Upper lobe of right lung (tissue), 1 donor: ENCODE data around the gene FBN1. TPM values are rescaled to one million over a fixed set of nuclear protein-coding genes. Genes with fewer than 3 reads are reported as not detected.

ENCODE experiments used
- ATAC-seq: fragments of 200-7000 bp; cut with Tn5 transposase; one replicate; pipeline ENCODE4 v1.9.1; 2020; ENCODE audit warnings: mild to moderate bottlenecking, moderate library complexity
- DNase-seq: peaks from one replicate; pipeline ENCODE4 v3.0.0-alpha.2; 2020
- H3K27ac ChIP-seq: fragments of 200-600 bp; one replicate; pipeline ENCODE4 v1.8.0; 2022
- H3K27me3 ChIP-seq: fragments of 200-600 bp; one replicate; pipeline ENCODE4 v1.8.0; 2022; ENCODE audit warnings: mild to moderate bottlenecking
- H3K36me3 ChIP-seq: fragments of 200-600 bp; one replicate; pipeline ENCODE4 v1.8.0; 2022
- H3K4me1 ChIP-seq: fragments of 200-600 bp; one replicate; pipeline ENCODE4 v1.8.0; 2022
- H3K4me3 ChIP-seq: fragments of 200-600 bp; one replicate; pipeline ENCODE4 v1.8.0; 2022; ENCODE audit warnings: mild to moderate bottlenecking
- H3K9me3 ChIP-seq: fragments of 200-600 bp; one replicate; pipeline ENCODE4 v1.8.0; 2022
- intact Hi-C: fragments of 100-400 bp; cut with DNase I; formaldehyde crosslinking; loops from one replicate; pipeline ENCODE4 v1.11.0; 2022
- total RNA-seq: library from RNA; stranded (reverse); fragmentation: NEBNext Ultra II Directional; extraction: Animal tissue kit (Norgen Biotek cat#: 25700); gene quantifications from one replicate; pipeline ENCODE4 v1.2.1, GENCODE V29; 2021
- TF ChIP-seq, protein P1 (sequence below): fragments of 200-600 bp; IDR thresholded peaks from one replicate; pipeline ENCODE4 v1.8.0; 2022; ENCODE audit warnings: antibody characterized with exemption
- donor health status: DM: no; HTN: yes; CAD: no; lungs with severe emphysema.

FBN1 gene
- total RNA-seq, 1 donor from 2014 or later, result 46.9 TPM

DNA sequence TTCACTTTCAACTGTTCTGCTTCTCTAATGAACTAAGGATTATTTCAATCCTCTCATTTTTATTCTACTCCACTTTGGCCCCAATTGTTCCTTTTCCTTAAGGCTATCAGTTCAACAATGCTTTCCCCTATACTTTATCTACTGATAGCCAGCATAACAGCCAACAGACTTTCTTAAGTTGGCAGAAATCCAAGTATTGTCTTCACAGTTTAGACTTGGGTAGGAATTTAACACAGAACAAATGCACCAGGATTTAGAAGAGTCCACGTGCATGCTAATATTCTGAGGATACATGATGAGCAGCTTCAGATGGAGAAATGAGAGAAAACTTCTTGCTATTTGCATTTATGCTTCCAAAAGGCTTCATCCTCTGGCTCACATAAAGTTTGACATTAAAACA lies 54.8 kb downstream of the FBN1 start:
- no peak overlapping the region for H3K27ac ChIP-seq
- DNase-seq, result no peak

DNA sequence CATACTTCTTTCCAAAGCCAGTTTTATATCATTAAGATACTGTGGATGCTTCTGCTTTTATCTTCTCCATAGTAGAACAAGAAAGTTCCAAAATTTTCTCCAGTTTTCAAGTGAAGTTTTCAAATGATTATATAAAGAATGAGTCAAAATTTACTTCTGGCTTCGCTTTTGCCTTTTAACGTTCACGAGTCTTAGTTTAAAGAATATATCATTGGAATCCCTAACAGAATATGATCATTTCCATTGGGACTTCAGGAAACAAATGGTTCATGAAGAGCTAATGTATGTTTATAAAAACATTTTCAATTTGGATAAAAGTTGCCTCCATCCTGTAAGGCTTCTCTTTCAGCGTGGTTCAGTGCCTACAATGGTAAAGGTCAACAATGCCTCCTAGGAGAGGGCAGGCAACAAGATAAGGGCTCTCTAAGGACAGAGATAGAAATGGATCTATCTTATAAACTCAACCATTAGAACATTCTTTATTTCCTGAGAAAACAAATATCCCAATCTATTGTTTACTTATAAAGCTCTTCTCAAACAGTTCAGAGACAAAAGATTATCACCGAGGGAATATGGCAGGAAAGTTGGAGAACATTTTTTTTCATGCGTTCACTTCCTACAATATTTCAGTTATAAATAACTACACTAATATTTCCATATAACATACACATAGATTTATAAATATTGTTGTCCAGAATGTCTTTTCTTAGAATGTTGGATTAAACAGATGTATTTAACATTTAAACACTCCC lies 60.5 kb downstream of the FBN1 start:
- intact Hi-C loops, result no loop called here
- Histone ChIP-seq H3K4me3 (no peak overlapping the region), H3K27me3 (no peaks in the 10 kb centered on the region), H3K4me1 (no peaks in the 10 kb centered on the region), H3K36me3 (no peaks in the 10 kb centered on the region), H3K27ac (no peak overlapping the region), H3K9me3 (no peaks in the 10 kb centered on the region)
- TF ChIP-seq, protein P1, sequence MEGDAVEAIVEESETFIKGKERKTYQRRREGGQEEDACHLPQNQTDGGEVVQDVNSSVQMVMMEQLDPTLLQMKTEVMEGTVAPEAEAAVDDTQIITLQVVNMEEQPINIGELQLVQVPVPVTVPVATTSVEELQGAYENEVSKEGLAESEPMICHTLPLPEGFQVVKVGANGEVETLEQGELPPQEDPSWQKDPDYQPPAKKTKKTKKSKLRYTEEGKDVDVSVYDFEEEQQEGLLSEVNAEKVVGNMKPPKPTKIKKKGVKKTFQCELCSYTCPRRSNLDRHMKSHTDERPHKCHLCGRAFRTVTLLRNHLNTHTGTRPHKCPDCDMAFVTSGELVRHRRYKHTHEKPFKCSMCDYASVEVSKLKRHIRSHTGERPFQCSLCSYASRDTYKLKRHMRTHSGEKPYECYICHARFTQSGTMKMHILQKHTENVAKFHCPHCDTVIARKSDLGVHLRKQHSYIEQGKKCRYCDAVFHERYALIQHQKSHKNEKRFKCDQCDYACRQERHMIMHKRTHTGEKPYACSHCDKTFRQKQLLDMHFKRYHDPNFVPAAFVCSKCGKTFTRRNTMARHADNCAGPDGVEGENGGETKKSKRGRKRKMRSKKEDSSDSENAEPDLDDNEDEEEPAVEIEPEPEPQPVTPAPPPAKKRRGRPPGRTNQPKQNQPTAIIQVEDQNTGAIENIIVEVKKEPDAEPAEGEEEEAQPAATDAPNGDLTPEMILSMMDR, result no peak
- no peak for ATAC-seq
- no peak for DNase-seq

More for the DNA sequence above, 54.8 kb downstream of the FBN1 start:
- TF ChIP-seq, protein P1, result no peak
- no peaks in the 10 kb centered on the region for H3K27me3 ChIP-seq
- no peaks in the 10 kb centered on the region for H3K9me3 ChIP-seq
- H3K36me3 ChIP-seq, result no peaks in the 10 kb centered on the region
- H3K4me3 ChIP-seq, result no peak overlapping the region
- no peaks in the 10 kb centered on the region for H3K4me1 ChIP-seq
- ATAC-seq, result no peak
- intact Hi-C loops, result no loop called here

DNA sequence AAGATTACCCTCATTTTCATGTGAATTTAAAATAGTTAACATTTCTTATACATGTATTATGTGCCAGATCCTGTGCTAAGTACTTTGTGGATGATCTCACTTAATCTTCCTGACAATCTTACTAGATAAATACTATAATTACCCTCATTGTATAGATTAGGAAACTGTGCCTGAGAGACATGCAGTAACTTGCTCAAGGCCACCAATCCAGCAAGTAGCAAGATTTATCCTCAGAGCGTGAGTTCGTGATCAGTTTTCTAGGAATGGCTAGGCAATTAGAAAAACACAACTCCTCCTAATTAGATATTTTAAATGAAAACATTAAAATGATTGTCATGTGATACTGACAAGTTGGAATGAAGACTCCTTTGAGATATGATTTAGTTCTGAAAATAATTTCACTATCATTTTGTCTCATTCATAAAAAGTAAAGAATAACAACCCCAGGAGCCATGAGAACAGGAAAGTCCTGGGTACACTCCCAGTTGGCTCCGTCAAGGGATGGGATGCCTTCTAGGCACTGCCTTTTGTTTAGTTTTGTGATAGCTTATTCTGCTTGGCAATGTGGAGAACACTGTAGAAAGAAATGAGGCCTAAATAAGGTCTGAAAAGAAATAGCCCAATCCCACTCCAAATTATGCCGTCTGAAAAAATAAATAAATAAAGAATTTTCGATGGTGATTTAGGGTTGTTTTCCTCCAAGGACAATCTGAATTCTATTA lies 61.3 kb downstream of the FBN1 start:
- Histone ChIP-seq H3K4me1 (no peaks in the 10 kb centered on the region), H3K27me3 (no peaks in the 10 kb centered on the region), H3K27ac (no peak overlapping the region), H3K4me3 (no peak overlapping the region), H3K36me3 (no peaks in the 10 kb centered on the region), H3K9me3 (no peaks in the 10 kb centered on the region)
- intact Hi-C loops, result no loop called here
- ATAC-seq (no peak), DNase-seq (no peak)
- TF ChIP-seq, protein P1, result no peak

DNA sequence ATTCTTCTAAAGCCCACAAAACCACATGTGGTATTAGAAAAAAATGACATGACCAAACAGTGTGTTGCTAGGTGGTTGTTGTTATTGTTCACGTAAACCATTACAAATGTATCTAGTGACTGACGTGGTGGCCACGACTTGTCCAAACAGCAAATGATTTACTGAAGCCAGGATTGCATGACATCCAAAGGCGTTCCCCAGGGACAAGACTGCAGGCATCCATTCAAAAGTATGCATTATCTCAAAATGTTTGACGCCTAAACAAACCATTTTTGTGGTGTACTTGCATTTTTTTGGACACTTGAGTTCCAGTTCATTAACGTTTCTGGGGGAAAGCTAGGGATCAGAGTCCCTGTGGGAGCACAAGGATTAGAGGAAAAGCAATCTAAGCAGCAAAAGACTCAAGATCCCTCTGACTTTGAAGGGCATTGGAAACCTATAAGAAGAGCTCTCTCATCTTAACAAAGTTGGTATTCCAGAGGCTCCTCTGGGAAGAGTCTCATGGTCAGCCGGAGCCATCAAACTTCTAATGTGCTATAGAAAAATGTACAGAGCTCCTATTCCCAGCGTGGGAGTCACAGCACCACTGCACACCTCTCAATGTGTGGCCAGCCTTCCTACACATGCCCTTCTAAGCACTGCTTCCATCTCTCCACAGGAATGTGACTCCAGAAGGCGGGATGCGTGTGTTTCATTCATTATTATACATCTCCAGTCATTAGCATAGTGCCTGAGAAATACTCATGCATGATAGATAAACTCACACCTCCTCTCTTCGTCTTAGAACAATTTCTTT lies 62.9 kb downstream of the FBN1 start:
- intact Hi-C loops, result no loop called here
- Histone ChIP-seq H3K9me3 (no peaks in the 10 kb centered on the region), H3K27ac (no peak overlapping the region), H3K36me3 (no peaks in the 10 kb centered on the region), H3K4me1 (no peaks in the 10 kb centered on the region), H3K4me3 (no peak overlapping the region), H3K27me3 (no peaks in the 10 kb centered on the region)
- TF ChIP-seq, protein P1, result no peak
- DNase-seq (no peak), ATAC-seq (no peak)

DNA sequence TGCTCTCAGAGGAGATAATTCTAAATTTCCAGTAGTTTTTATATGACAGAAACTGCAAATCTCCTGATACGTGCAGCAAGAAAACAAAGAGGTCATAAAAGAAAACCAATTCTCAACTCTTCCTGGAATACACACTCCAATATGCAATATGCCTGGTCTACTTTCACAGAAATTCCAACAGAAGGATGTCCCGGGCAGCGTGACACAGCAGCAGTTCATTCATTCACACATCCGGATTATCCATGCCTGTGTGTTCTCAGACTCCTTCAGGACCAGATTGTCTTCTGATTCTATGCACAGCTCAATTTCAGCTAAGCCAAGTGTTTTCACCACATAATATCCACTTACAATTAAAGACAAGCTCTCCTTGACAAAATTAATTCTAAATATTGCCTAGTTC lies 64.3 kb downstream of the FBN1 start:
- Histone ChIP-seq H3K27ac (no peak overlapping the region), H3K4me1 (no peaks in the 10 kb centered on the region)
- intact Hi-C loops, result no loop called here

More for the DNA sequence above, 64.3 kb downstream of the FBN1 start:
- H3K9me3 ChIP-seq, result no peaks in the 10 kb centered on the region
- H3K4me3 ChIP-seq, result no peak overlapping the region
- H3K27me3 ChIP-seq, result no peaks in the 10 kb centered on the region
- TF ChIP-seq, protein P1, result no peak
- no peaks in the 10 kb centered on the region for H3K36me3 ChIP-seq
- no peak for ATAC-seq
- no peak for DNase-seq
